Measurements from ENCODE around the gene CCDC71L.

CCDC71L gene

GRCh38 chr7:106640368-106641141, 20.4 kb downstream of the CCDC71L start:
- peaks cover 3% of the 10 kb centered on the region for H3K27me3 Mint-ChIP-seq (ENCODE audit: low read depth, poor library complexity)
- peaks cover 7% of the 10 kb centered on the region for H3K9me3 Mint-ChIP-seq
- H3K36me3 Mint-ChIP-seq (ENCODE audit: low read depth), result no peaks in the 10 kb centered on the region
- H3K4me3 Mint-ChIP-seq, result no peak overlapping the region
- no peaks in the 10 kb centered on the region for H3K4me1 Mint-ChIP-seq
- no peak for TF ChIP-seq CTCF (IDR thresholded peaks at IDR 0.05)
- DNase-seq, result no peak
- no peak overlapping the region for H3K27ac Mint-ChIP-seq

- Mint-ChIP-seq H3K36me3 (ENCODE audit: low read depth) (no peaks in the 10 kb centered on the region), H3K4me1 (no peaks in the 10 kb centered on the region), H3K27me3 (ENCODE audit: low read depth, poor library complexity) (peaks cover 3% of the 10 kb centered on the region), H3K9me3 (peaks cover 6% of the 10 kb centered on the region), H3K4me3 (no peak overlapping the region), H3K27ac (no peak overlapping the region)
- no peak for TF ChIP-seq CTCF (IDR thresholded peaks at IDR 0.05)
- DNase-seq, result no peak
Observed at GRCh38 chr7:106639476-106640334, 21.3 kb downstream of the CCDC71L start.

- no peak overlapping the region for H3K4me3 Mint-ChIP-seq
- no peaks in the 10 kb centered on the region for H3K9me3 Mint-ChIP-seq
- no peak for DNase-seq
- no peak for TF ChIP-seq CTCF (IDR thresholded peaks at IDR 0.05)
- no peaks in the 10 kb centered on the region for H3K36me3 Mint-ChIP-seq (ENCODE audit: low read depth)
- no peaks in the 10 kb centered on the region for H3K4me1 Mint-ChIP-seq
- peaks cover 3% of the 10 kb centered on the region for H3K27me3 Mint-ChIP-seq (ENCODE audit: low read depth, poor library complexity)
- no peak overlapping the region for H3K27ac Mint-ChIP-seq
Observed at GRCh38 chr7:106635411-106635810, 25.5 kb downstream of the CCDC71L start.

- no peaks in the 10 kb centered on the region for H3K9me3 Mint-ChIP-seq
- no peak overlapping the region for H3K27ac Mint-ChIP-seq
- H3K4me3 Mint-ChIP-seq, result no peak overlapping the region
- no peaks in the 10 kb centered on the region for H3K36me3 Mint-ChIP-seq (ENCODE audit: low read depth)
- no peaks in the 10 kb centered on the region for H3K4me1 Mint-ChIP-seq
- no peak for DNase-seq
- H3K27me3 Mint-ChIP-seq (ENCODE audit: low read depth, poor library complexity), result peaks cover 3% of the 10 kb centered on the region
- TF ChIP-seq CTCF (IDR thresholded peaks at IDR 0.05), result no peak
Observed at GRCh38 chr7:106634958-106635357, 26.0 kb downstream of the CCDC71L start.

GRCh38 chr7:106630648-106631047, 30.3 kb downstream of the CCDC71L start:
- no peaks in the 10 kb centered on the region for H3K4me1 Mint-ChIP-seq
- H3K27ac Mint-ChIP-seq, result no peak overlapping the region
- no peak for DNase-seq
- no peak overlapping the region for H3K4me3 Mint-ChIP-seq
- peaks cover 10% of the 10 kb centered on the region for H3K27me3 Mint-ChIP-seq (ENCODE audit: low read depth, poor library complexity)
- no peaks in the 10 kb centered on the region for H3K9me3 Mint-ChIP-seq
- no peak for TF ChIP-seq CTCF (IDR thresholded peaks at IDR 0.05)
- H3K36me3 Mint-ChIP-seq (ENCODE audit: low read depth), result no peaks in the 10 kb centered on the region
